ENCODE measurements around the gene CRYBG2. TPM values are rescaled to one million over a fixed set of nuclear protein-coding genes. Genes with fewer than 3 reads are reported as not detected.

The CRYBG2 gene
- polyA plus RNA-seq, 3 donors = 0.52 TPM; not detected in 2

- Histone ChIP-seq H4K20me1 (ENCODE audit: insufficient read depth, low read length) (peaks cover 41% of the 10 kb centered on the region), H3K4me2 (replicated peaks; ENCODE audit: extremely low read depth, low read length, poor library complexity, severe bottlenecking) (peak overlapping the region; percentile 92), H3K4me3 (replicated peaks in 1 of 3; ENCODE audit: low read depth in 2 of 3, low read length in 3 of 3) (peak overlapping the region; percentile 74 to 93 (median 83)), H2AFZ (ENCODE audit: insufficient read depth, low read depth, low read length, poor library complexity, severe bottlenecking) (no peak overlapping the region), H3K27me3 (ENCODE audit: control insufficient read depth in 2 of 2, insufficient read depth in 2 of 2, low read length in 2 of 2) (no peaks in the 10 kb centered on the region), H3K9me3 (replicated peaks in 1 of 2; ENCODE audit: control insufficient read depth in 1 of 2, insufficient read depth in 1 of 2, low read length in 2 of 2) (no peaks in the 10 kb centered on the region), H3K36me3 (replicated peaks in 1 of 2; ENCODE audit: control insufficient read depth in 1 of 2, insufficient read depth in 2 of 2, low read length in 2 of 2) (peaks cover 43 to 48% of the 10 kb centered on the region in 2 donors), H3K79me2 (ENCODE audit: insufficient read depth, low read length) (peaks cover 82% of the 10 kb centered on the region), H3K27ac (ENCODE audit: low read depth in 1 of 2, low read length in 2 of 2) (peak overlapping the region; percentile 99 to 100), H3K9ac (ENCODE audit: insufficient read depth, low read length, poor library complexity, severe bottlenecking) (peak overlapping the region; percentile 96), H3K4me1 (ENCODE audit: control insufficient read depth in 1 of 2, insufficient read depth in 2 of 2, low read length in 2 of 2) (peaks cover 93 to 94% of the 10 kb centered on the region in 2 donors)
- Mint-ChIP-seq H3K4me3 (peak overlapping the region; percentile 91 to 92), H3K27me3 (ENCODE audit: low read depth in 3 of 3) (peaks cover 0 to 7% (median 2%) of the 10 kb centered on the region in 3 donors), H3K4me1 (peaks cover 88% of the 10 kb centered on the region), H3K9me3 (no peaks in the 10 kb centered on the region), H3K27ac (peak overlapping the region; percentile 96 to 100 (median 100)), H3K36me3 (peaks cover 57 to 76% of the 10 kb centered on the region in 2 donors)
- TF ChIP-seq, protein P1, sequence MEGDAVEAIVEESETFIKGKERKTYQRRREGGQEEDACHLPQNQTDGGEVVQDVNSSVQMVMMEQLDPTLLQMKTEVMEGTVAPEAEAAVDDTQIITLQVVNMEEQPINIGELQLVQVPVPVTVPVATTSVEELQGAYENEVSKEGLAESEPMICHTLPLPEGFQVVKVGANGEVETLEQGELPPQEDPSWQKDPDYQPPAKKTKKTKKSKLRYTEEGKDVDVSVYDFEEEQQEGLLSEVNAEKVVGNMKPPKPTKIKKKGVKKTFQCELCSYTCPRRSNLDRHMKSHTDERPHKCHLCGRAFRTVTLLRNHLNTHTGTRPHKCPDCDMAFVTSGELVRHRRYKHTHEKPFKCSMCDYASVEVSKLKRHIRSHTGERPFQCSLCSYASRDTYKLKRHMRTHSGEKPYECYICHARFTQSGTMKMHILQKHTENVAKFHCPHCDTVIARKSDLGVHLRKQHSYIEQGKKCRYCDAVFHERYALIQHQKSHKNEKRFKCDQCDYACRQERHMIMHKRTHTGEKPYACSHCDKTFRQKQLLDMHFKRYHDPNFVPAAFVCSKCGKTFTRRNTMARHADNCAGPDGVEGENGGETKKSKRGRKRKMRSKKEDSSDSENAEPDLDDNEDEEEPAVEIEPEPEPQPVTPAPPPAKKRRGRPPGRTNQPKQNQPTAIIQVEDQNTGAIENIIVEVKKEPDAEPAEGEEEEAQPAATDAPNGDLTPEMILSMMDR (IDR thresholded peaks at IDR 0.05) = no peak
- peak in 1 of 3 donors; percentile 59 for DNase-seq
- intact Hi-C loops (cut with micrococcal nuclease) = no loop called here
- 14% methylated on average over 7 of the region's 20 CpGs for WGBS (ENCODE audit: insufficient coverage)
These were observed 73.4 kb downstream of the CRYBG2 start for GRCh38 chr1:26280333-26281042.

GRCh38 chr1:26279456-26280332 lies 74.2 kb downstream of the CRYBG2 start, which contains the start of gene SH3BGRL3:
Gene SH3BGRL3 (plus strand): TSS chr1:26280086. CDS start chr1:26280156, 70 bp downstream.
- Histone ChIP-seq H4K20me1 (ENCODE audit: insufficient read depth, low read length) (peaks cover 41% of the 10 kb centered on the region), H3K4me2 (replicated peaks; ENCODE audit: extremely low read depth, low read length, poor library complexity, severe bottlenecking) (peak within 1 kb of the TSS; percentile 92), H3K4me3 (replicated peaks in 1 of 3; ENCODE audit: low read depth in 2 of 3, low read length in 3 of 3) (peak within 1 kb of the TSS; percentile 74 to 93 (median 83)), H3K36me3 (replicated peaks in 1 of 2; ENCODE audit: control insufficient read depth in 1 of 2, insufficient read depth in 2 of 2, low read length in 2 of 2) (peaks cover 39 to 48% of the 10 kb centered on the region in 2 donors), H3K4me1 (ENCODE audit: control insufficient read depth in 1 of 2, insufficient read depth in 2 of 2, low read length in 2 of 2) (peaks cover 93 to 94% of the 10 kb centered on the region in 2 donors), H3K79me2 (ENCODE audit: insufficient read depth, low read length) (peaks cover 76% of the 10 kb centered on the region), H3K9ac (ENCODE audit: insufficient read depth, low read length, poor library complexity, severe bottlenecking) (peak within 1 kb of the TSS; percentile 96), H3K27me3 (ENCODE audit: control insufficient read depth in 2 of 2, insufficient read depth in 2 of 2, low read length in 2 of 2) (no peaks in the 10 kb centered on the region), H2AFZ (ENCODE audit: insufficient read depth, low read depth, low read length, poor library complexity, severe bottlenecking) (no peak within 1 kb of the TSS), H3K27ac (ENCODE audit: low read depth in 1 of 2, low read length in 2 of 2) (peak within 1 kb of the TSS; percentile 99 to 100), H3K9me3 (replicated peaks in 1 of 2; ENCODE audit: control insufficient read depth in 1 of 2, insufficient read depth in 1 of 2, low read length in 2 of 2) (no peaks in the 10 kb centered on the region)
- DNase-seq = peak; percentile 87 to 90 (median 88)
- Mint-ChIP-seq H3K4me3 (peak within 1 kb of the TSS; percentile 91 to 92), H3K27ac (peak within 1 kb of the TSS; percentile 96 to 100 (median 100)), H3K27me3 (ENCODE audit: low read depth in 3 of 3) (peaks cover 0 to 7% (median 2%) of the 10 kb centered on the region in 3 donors), H3K9me3 (no peaks in the 10 kb centered on the region), H3K4me1 (peaks cover 88% of the 10 kb centered on the region), H3K36me3 (peaks cover 50 to 68% of the 10 kb centered on the region in 2 donors)
- TF ChIP-seq, protein P1 (IDR thresholded peaks at IDR 0.05) = no peak
- intact Hi-C loops (cut with micrococcal nuclease) = loop anchor here in 1 of 2 donors (2.0 kb wide), 1 partner anchor 27 kb away; the partner anchor contains the start of gene UBXN11
- under 1% methylated on average over 59 of the region's 66 CpGs for WGBS (ENCODE audit: insufficient coverage)

Data from CD14-positive monocyte (primary cell).